H9 (cell line): ENCODE results near the gene SLC44A3. TPM values are rescaled to one million over a fixed set of nuclear protein-coding genes. Genes with fewer than 3 reads are reported as not detected.

Experiments
- DNase-seq: peaks from one replicate; pipeline ENCODE4 v3.0.0-alpha.2; 2017
- H2AFZ ChIP-seq: one replicate; pipeline ENCODE4 v1.6.1; 2013; ENCODE audit warnings: mild to moderate bottlenecking, low read length, control low read depth, moderate library complexity
- H2AK5ac ChIP-seq: 2 replicates; pipeline ENCODE4 v1.6.1; 2013; ENCODE audit warnings: low read length, control low read depth, mixed read lengths; ENCODE audit not compliant: insufficient read length
- H2BK120ac ChIP-seq: one replicate; pipeline ENCODE4 v1.6.1; 2013; ENCODE audit warnings: low read depth, mild to moderate bottlenecking, low read length, control low read depth, inconsistent platforms; ENCODE audit not compliant: poor library complexity, severe bottlenecking
- H2BK12ac ChIP-seq: 2 replicates; pipeline ENCODE4 v1.6.1; 2013; ENCODE audit warnings: low read length, control low read depth, mixed read lengths, low read depth; ENCODE audit not compliant: insufficient read length
- H2BK15ac ChIP-seq: 2 replicates; pipeline ENCODE4 v1.6.1; 2013; ENCODE audit warnings: low read depth, low read length, control low read depth
- H2BK20ac ChIP-seq: one replicate; pipeline ENCODE4 v1.6.1; 2013; ENCODE audit warnings: low read depth, mild to moderate bottlenecking, low read length, control low read depth, inconsistent platforms; ENCODE audit not compliant: poor library complexity, severe bottlenecking
- H2BK5ac ChIP-seq: 2 replicates; pipeline ENCODE4 v1.6.1; 2013; ENCODE audit warnings: low read length, control low read depth, mixed read lengths; ENCODE audit not compliant: insufficient read length
- H3K14ac ChIP-seq: 2 replicates; pipeline ENCODE4 v1.6.1; 2013; ENCODE audit warnings: low read length, control low read depth; ENCODE audit not compliant: insufficient read depth
- H3K18ac ChIP-seq: 2 replicates; pipeline ENCODE4 v1.6.1; 2013; ENCODE audit warnings: low read depth, mild to moderate bottlenecking, mixed read lengths, low read length, control low read depth; ENCODE audit not compliant: insufficient read length
- H3K23ac ChIP-seq: 2 replicates; pipeline ENCODE4 v1.6.1; 2013; ENCODE audit warnings: low read length, control low read depth, mixed read lengths, low read depth; ENCODE audit not compliant: insufficient read length
- H3K23me2 ChIP-seq: 2 replicates; pipeline ENCODE4 v1.6.1; 2013; ENCODE audit warnings: low read depth, mild to moderate bottlenecking, mixed read lengths, low read length, control low read depth; ENCODE audit not compliant: insufficient read length, poor library complexity, severe bottlenecking
- H3K27ac ChIP-seq: 2 replicates; pipeline ENCODE4 v1.5.1; 2013; ENCODE audit warnings: low read length, control low read depth, mixed read lengths, low read depth; ENCODE audit not compliant: insufficient read length
- H3K27me3 ChIP-seq: 2 replicates; pipeline ENCODE4 v1.6.1; 2013; ENCODE audit warnings: low read length, control low read depth, inconsistent platforms; ENCODE audit not compliant: insufficient read depth
- H3K4ac ChIP-seq: 2 replicates; pipeline ENCODE4 v1.6.1; 2013; ENCODE audit warnings: low read depth, mild to moderate bottlenecking, control low read depth, inconsistent platforms, low read length, moderate library complexity
- H3K4me1 ChIP-seq: 2 replicates; pipeline ENCODE4 v1.6.1; 2013; ENCODE audit warnings: low read length, control low read depth, inconsistent platforms; ENCODE audit not compliant: insufficient read depth
- H3K4me2 ChIP-seq: 2 replicates; pipeline ENCODE4 v1.6.1; 2013; ENCODE audit warnings: low read length, control low read depth, mixed read lengths; ENCODE audit not compliant: insufficient read length, insufficient read depth
- H3K56ac ChIP-seq: 2 replicates; pipeline ENCODE4 v1.6.1; 2013; ENCODE audit warnings: low read depth, mild to moderate bottlenecking, mixed read lengths, low read length, control low read depth; ENCODE audit not compliant: insufficient read length
- H3K79me1 ChIP-seq: 2 replicates; pipeline ENCODE4 v1.6.1; 2013; ENCODE audit warnings: low read depth, mild to moderate bottlenecking, moderate library complexity, low read length, control low read depth, inconsistent platforms; ENCODE audit not compliant: insufficient read depth, poor library complexity, severe bottlenecking
- H3K79me2 ChIP-seq: 2 replicates; pipeline ENCODE4 v1.6.1; 2013; ENCODE audit warnings: low read length, control low read depth, inconsistent platforms; ENCODE audit not compliant: insufficient read depth
- H3K9ac ChIP-seq: 2 replicates; pipeline ENCODE4 v1.6.1; 2013; ENCODE audit warnings: low read length, control low read depth, mixed read lengths; ENCODE audit not compliant: insufficient read length; ENCODE audit errors: extremely low read depth
- H3K9me3 ChIP-seq: one replicate; pipeline ENCODE4 v1.6.1; 2013; ENCODE audit warnings: low read depth, low read length, inconsistent platforms; ENCODE audit not compliant: control insufficient read depth
- H3T11ph ChIP-seq: one replicate; pipeline ENCODE4 v1.6.1; 2013; ENCODE audit warnings: mild to moderate bottlenecking, low read length, control low read depth, inconsistent platforms
- H4K20me1 ChIP-seq: one replicate; pipeline ENCODE4 v1.6.1; 2013; ENCODE audit not compliant: control insufficient read depth, insufficient read length, insufficient read depth
- H4K5ac ChIP-seq: 2 replicates; pipeline ENCODE4 v1.6.1; 2013; ENCODE audit warnings: low read depth, mild to moderate bottlenecking, mixed read lengths, low read length, control low read depth; ENCODE audit not compliant: insufficient read length
- H4K8ac ChIP-seq: replicated peaks from 2 replicates; pipeline ENCODE4 v1.6.1; 2013; ENCODE audit warnings: low read length, control low read depth, mixed read lengths, low read depth; ENCODE audit not compliant: insufficient read length
- H4K91ac ChIP-seq: 2 replicates; pipeline ENCODE4 v1.6.1; 2013; ENCODE audit warnings: low read depth, mild to moderate bottlenecking, moderate library complexity, mixed read lengths, low read length, control low read depth; ENCODE audit not compliant: insufficient read length
- H3K27ac Mint-ChIP-seq, 3 experiments: 2 replicates in 2 of 3; 3 replicates in 1 of 3; pipeline ENCODE4 v1.8.0; 2020 to 2021; ENCODE audit warnings: mixed read lengths in 3 of 3, mild to moderate bottlenecking in 1 of 3, moderate library complexity in 1 of 3
- H3K27me3 Mint-ChIP-seq: 2 replicates; pipeline ENCODE4 v1.8.0; 2021; ENCODE audit warnings: low read depth, mild to moderate bottlenecking, moderate library complexity, mixed read lengths
- H3K36me3 Mint-ChIP-seq, 3 experiments: 2 replicates in 2 of 3; 3 replicates in 1 of 3; pipeline ENCODE4 v1.8.0; 2020 to 2021; ENCODE audit warnings: low read depth in 3 of 3, mixed read lengths in 3 of 3; ENCODE audit not compliant: insufficient read depth in 1 of 3
- H3K4me1 Mint-ChIP-seq, 2 experiments: 2 replicates each; pipeline ENCODE4 v1.8.0; 2020; ENCODE audit warnings: mixed read lengths in 2 of 2
- H3K4me3 Mint-ChIP-seq, 2 experiments: 2 replicates in 1 of 2; 3 replicates in 1 of 2; pipeline ENCODE4 v1.8.0; 2020 to 2021; ENCODE audit warnings: mild to moderate bottlenecking in 2 of 2, mixed read lengths in 2 of 2, moderate library complexity in 1 of 2
- H3K9me3 Mint-ChIP-seq, 2 experiments: 2 replicates in 1 of 2; 3 replicates in 1 of 2; pipeline ENCODE4 v1.8.0; 2020; ENCODE audit warnings: mild to moderate bottlenecking in 2 of 2, mixed read lengths in 2 of 2, moderate library complexity in 1 of 2
- CTCF ChIP-seq: fragments of 200-600 bp; sonication (generic); conservative IDR thresholded peaks from 3 replicates; pipeline ENCODE4 v1.8.0; 2021; ENCODE audit warnings: antibody characterized with exemption, mild to moderate bottlenecking
- WGBS: extraction: QIAGEN DNeasy Blood & Tissue Kit; methylation state at CpG from one replicate; pipeline ENCODE4 v1.1.7; 2013; ENCODE audit warnings: missing lambda C conversion rate, low lambda C conversion rate, mixed read lengths; ENCODE audit not compliant: insufficient read length; ENCODE audit errors: extremely low coverage; 5-methylcytosine and 5-hydroxymethylcytosine counted together
- total RNA-seq: library from RNA; stranded (reverse); gene quantifications from 2 replicates; pipeline ENCODE4 v1.2.1, GENCODE V29; 2021

SLC44A3 gene
- total RNA-seq, 1 experiment from 2014 or later, result 5.5 TPM

DNA sequence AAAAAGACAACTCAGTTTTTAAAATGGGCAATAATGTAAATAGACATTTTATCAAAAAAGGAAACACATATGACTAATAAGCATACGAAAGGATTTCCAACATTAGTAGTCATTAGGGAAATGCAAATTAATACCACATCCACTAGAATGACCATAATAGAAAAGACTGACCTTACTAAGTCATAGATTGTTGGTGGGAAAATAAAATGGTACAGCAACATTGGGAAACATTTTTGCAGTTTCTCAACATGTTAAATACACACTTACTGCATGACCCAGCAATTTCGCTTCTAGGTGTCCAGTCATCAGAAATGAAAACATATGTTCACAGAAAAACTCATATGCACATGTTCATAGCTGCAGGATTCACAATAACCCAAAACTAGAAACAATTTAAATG, 29.9 kb upstream of the SLC44A3 start:
- no peaks in the 10 kb centered on the region for H3K27me3 Mint-ChIP-seq
- H3K27ac ChIP-seq, result no peak overlapping the region
- H2AK5ac ChIP-seq, result no peak overlapping the region
- H3K9ac ChIP-seq, result no peak overlapping the region
- no peak overlapping the region for H3K14ac ChIP-seq
- no peaks in the 10 kb centered on the region for H3K9me3 ChIP-seq
- no peak overlapping the region for H3K18ac ChIP-seq
- no peaks in the 10 kb centered on the region for H4K20me1 ChIP-seq
- no peak overlapping the region for H3K23ac ChIP-seq
- no peak overlapping the region for H3K56ac ChIP-seq
- H4K5ac ChIP-seq, result no peak overlapping the region
- no peak overlapping the region for H2BK12ac ChIP-seq
- no peak overlapping the region for H4K91ac ChIP-seq
- H3K27me3 ChIP-seq, result no peaks in the 10 kb centered on the region
- WGBS, result no CpG with 5 or more reads among the region's 2 CpGs
- H3K23me2 ChIP-seq, result no peaks in the 10 kb centered on the region
- H3K4me1 ChIP-seq, result no peaks in the 10 kb centered on the region
- no peak overlapping the region for H2BK20ac ChIP-seq
- H3K4me3 Mint-ChIP-seq, result no peak overlapping the region
- H3K4ac ChIP-seq, result no peak overlapping the region
- DNase-seq, result no peak
- H3K27ac Mint-ChIP-seq, result no peak overlapping the region
- H3K36me3 Mint-ChIP-seq, result peaks cover 0 to 2% (median 0%) of the 10 kb centered on the region in 3 experiments; a peak in 1 of 7 replicates
- no peak overlapping the region for H2AFZ ChIP-seq
- H4K8ac ChIP-seq, result no peak overlapping the region
- H3T11ph ChIP-seq, result no peak overlapping the region
- H3K79me1 ChIP-seq, result no peaks in the 10 kb centered on the region
- no peak overlapping the region for H2BK15ac ChIP-seq
- TF ChIP-seq CTCF, result no peak
- H3K4me1 Mint-ChIP-seq, result peaks cover 0 to 10% of the 10 kb centered on the region in 2 experiments; a peak in 2 of 4 replicates
- H2BK5ac ChIP-seq, result no peak overlapping the region
- no peaks in the 10 kb centered on the region for H3K9me3 Mint-ChIP-seq
- H2BK120ac ChIP-seq, result no peak overlapping the region
- H3K79me2 ChIP-seq, result no peaks in the 10 kb centered on the region
- no peak overlapping the region for H3K4me2 ChIP-seq
